ENCODE results near the gene NCKAP5. TPM values are rescaled to one million over a fixed set of nuclear protein-coding genes. Genes with fewer than 3 reads are reported as not detected.

The NCKAP5 gene
- total RNA-seq, 4 donors from 2014 or later, result 2.7 to 11.7 (median 5.6) TPM

DNA sequence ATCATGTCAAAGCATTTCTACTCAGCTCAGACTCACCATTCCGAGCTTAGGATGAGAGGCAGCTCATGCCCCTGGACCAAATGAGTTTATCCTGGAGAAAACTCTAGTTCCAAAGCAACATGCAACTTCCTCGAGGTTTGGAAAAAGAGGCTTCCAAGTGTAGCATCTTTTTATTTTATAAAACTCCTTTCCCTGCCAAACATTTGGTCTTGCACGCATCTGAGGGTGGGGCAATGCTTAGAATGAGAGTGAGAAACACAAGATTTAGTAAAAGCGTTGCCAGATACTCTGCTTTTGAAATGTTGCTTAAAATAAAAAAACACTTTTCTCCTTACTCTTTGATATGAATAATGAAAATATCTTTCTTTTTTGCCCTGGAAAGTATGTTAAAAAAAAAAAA lies 151.5 kb downstream of the NCKAP5 start:
- H3K27ac ChIP-seq, result no peak overlapping the region
- H3K27me3 ChIP-seq, result no peaks in the 10 kb centered on the region
- TF ChIP-seq, protein P1, sequence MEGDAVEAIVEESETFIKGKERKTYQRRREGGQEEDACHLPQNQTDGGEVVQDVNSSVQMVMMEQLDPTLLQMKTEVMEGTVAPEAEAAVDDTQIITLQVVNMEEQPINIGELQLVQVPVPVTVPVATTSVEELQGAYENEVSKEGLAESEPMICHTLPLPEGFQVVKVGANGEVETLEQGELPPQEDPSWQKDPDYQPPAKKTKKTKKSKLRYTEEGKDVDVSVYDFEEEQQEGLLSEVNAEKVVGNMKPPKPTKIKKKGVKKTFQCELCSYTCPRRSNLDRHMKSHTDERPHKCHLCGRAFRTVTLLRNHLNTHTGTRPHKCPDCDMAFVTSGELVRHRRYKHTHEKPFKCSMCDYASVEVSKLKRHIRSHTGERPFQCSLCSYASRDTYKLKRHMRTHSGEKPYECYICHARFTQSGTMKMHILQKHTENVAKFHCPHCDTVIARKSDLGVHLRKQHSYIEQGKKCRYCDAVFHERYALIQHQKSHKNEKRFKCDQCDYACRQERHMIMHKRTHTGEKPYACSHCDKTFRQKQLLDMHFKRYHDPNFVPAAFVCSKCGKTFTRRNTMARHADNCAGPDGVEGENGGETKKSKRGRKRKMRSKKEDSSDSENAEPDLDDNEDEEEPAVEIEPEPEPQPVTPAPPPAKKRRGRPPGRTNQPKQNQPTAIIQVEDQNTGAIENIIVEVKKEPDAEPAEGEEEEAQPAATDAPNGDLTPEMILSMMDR (IDR thresholded peaks at IDR 0.05), result no peak
- TF ChIP-seq POLR2A (IDR thresholded peaks at IDR 0.05) (no peak), EP300 (IDR thresholded peaks at IDR 0.05) (no peak)
- peaks cover 0 to 24% (median 6%) of the 10 kb centered on the region in 4 donors for H3K4me1 ChIP-seq
- H3K36me3 ChIP-seq, result no peaks in the 10 kb centered on the region
- no peak overlapping the region for H3K4me3 ChIP-seq
- WGBS, 2 donors, result 63 to 68% methylated on average over 4 of the region's 4 CpGs
- no peak for DNase-seq (ENCODE audit: low spot score in 2 of 2)
- no peaks in the 10 kb centered on the region for H3K9me3 ChIP-seq

DNA sequence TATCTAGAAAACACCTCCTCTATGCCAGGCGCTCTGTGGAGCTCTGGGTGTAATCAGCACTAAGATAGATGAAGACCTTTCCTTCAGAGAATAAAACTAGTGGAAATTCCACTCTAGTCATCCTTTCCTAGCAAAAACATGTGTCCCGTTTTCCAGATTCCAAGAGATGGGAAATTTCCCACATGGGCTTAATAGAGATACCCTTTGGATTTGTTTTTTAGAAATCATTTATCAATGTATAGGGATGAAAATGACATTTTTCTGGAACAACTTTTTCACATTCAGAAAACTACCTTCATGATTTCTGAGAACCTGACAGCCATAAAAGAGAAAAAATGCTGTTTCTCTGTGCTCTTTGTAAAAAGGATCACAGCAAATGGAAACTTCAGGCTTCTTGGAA lies 152.1 kb downstream of the NCKAP5 start:
- no peak for DNase-seq (ENCODE audit: low spot score in 2 of 2)
- H3K27ac ChIP-seq, result no peak overlapping the region
- H3K27me3 ChIP-seq, result no peaks in the 10 kb centered on the region
- TF ChIP-seq EP300 (IDR thresholded peaks at IDR 0.05), result no peak
- TF ChIP-seq, protein P1 (IDR thresholded peaks at IDR 0.05), result no peak
- TF ChIP-seq POLR2A (IDR thresholded peaks at IDR 0.05), result no peak
- no peak overlapping the region for H3K4me3 ChIP-seq
- no peaks in the 10 kb centered on the region for H3K9me3 ChIP-seq
- H3K4me1 ChIP-seq, result peaks cover 0 to 24% (median 6%) of the 10 kb centered on the region in 4 donors
- WGBS, 2 donors, result 77 to 84% methylated on average over 2 of the region's 2 CpGs
- H3K36me3 ChIP-seq, result no peaks in the 10 kb centered on the region

DNA sequence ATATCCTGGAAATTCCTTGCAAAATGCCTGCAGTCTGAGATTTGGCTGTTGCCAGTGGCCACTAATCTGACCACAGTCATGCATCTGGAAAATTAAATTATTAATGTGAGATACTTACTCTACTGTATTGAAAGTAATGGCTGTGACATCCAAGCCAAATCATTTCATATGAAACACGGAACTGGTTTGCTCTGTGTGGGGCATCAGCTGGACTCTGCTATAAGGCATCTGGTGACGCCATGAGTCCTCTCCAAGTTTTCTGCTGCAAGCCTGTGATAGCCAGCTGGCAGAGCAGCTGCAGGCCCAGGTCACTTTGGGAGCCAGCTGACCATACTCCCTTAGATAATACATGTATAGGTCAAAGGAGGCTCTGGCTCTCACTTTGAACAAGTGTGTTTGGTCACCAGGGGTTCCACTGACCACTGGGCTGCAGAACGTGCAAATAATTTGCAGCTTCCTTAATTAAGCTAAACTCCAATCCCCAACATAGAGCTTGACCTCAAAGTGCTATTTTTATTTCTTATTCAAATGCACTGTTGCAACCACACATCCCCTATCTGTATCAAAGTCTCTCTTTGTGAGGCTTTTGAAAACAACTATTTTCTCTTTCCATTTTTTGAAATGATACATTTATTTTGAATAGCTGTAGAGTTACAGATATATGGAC lies 152.9 kb downstream of the NCKAP5 start:
- DNase-seq (ENCODE audit: low spot score in 2 of 2), result no peak
- Histone ChIP-seq H3K4me3 (no peak overlapping the region), H3K9me3 (no peaks in the 10 kb centered on the region), H3K36me3 (no peaks in the 10 kb centered on the region), H3K4me1 (peaks cover 0 to 24% (median 6%) of the 10 kb centered on the region in 4 donors), H3K27me3 (no peaks in the 10 kb centered on the region), H3K27ac (no peak overlapping the region)
- WGBS, 2 donors, result 54 to 72% methylated on average over 3 of the region's 3 CpGs
- TF ChIP-seq, protein P1 (IDR thresholded peaks at IDR 0.05), result no peak
- TF ChIP-seq EP300 (IDR thresholded peaks at IDR 0.05) (no peak), POLR2A (IDR thresholded peaks at IDR 0.05) (no peak)

DNA sequence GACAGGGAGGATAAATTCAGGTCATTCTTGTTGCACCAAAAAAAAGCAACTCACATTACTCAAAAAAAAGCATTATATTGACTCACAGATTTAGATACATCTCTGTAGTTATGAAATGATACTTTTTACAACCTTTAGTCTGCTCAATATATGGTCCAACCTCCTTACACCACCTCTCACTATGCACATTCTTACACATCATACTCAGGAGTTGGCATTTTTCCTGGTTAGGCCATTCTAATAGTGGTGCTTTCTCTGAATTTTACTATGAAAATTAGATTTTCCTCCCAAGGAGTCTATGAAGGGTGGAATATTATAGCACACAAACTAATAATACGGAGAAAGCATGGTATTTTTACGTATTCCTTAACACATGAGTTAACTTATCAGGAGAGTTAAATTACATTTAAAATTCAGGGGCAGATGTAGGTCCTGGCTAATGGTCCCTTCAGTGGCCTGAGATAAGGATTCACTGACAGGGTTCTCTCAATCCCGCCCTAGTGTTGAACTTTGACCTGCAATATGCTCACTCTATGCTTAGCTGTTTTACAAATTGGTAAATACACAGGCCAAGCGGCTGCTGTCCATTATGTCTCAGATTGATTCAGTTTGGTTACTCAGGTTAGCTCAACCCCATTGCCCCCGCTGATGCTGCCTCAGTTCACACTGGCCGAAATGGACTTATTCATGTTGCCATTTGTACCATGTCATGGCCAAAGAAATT lies 153.6 kb downstream of the NCKAP5 start:
- no peak for TF ChIP-seq POLR2A (IDR thresholded peaks at IDR 0.05)
- TF ChIP-seq EP300 (IDR thresholded peaks at IDR 0.05), result no peak
- TF ChIP-seq, protein P1 (IDR thresholded peaks at IDR 0.05), result no peak
- Histone ChIP-seq H3K4me3 (no peak overlapping the region), H3K27me3 (no peaks in the 10 kb centered on the region), H3K27ac (no peak overlapping the region), H3K4me1 (peaks cover 0 to 24% (median 6%) of the 10 kb centered on the region in 4 donors), H3K9me3 (no peaks in the 10 kb centered on the region), H3K36me3 (no peaks in the 10 kb centered on the region)
- 95 to 98% methylated on average over 6 of the region's 6 CpGs for WGBS, 2 donors
- no peak for DNase-seq (ENCODE audit: low spot score in 2 of 2)

DNA sequence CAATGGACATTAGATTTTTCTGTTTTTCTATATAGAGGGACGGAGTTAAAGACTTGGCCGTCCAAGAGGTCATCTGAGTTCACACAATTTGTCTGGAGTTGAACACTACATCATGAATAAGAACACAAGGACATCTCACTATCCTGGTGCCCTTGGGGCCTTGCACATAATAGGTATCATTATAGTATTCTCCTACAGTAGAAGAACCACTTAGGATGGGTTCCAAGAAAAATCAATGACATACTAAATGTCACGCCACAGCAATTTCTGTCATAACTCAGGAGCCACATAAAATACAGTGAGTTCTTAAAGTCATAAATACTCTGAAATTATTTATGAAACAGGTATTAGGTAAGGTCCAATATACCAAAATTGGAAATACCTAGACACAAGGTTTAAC lies 154.4 kb downstream of the NCKAP5 start:
- H3K4me1 ChIP-seq, result peaks cover 0 to 21% (median 6%) of the 10 kb centered on the region in 4 donors
- no peak overlapping the region for H3K27ac ChIP-seq
- H3K4me3 ChIP-seq, result no peak overlapping the region
- DNase-seq (ENCODE audit: low spot score in 2 of 2), result no peak
- TF ChIP-seq, protein P1 (IDR thresholded peaks at IDR 0.05), result no peak
- TF ChIP-seq POLR2A (IDR thresholded peaks at IDR 0.05) (no peak), EP300 (IDR thresholded peaks at IDR 0.05) (no peak)
- WGBS, 2 donors, result 73 to 74% methylated on average over 3 of the region's 3 CpGs
- H3K36me3 ChIP-seq, result no peaks in the 10 kb centered on the region
- no peaks in the 10 kb centered on the region for H3K27me3 ChIP-seq
- no peaks in the 10 kb centered on the region for H3K9me3 ChIP-seq
